Fibroblast of mammary gland (primary cell): ENCODE data around the gene SERHL2.
"Not testable (repeated sequence)": the region's sequence is repeated elsewhere in the genome, so short reads cannot be mapped to it uniquely, and the experiment has no call there.

ENCODE experiments used
- DNase-seq: peaks from one replicate; pipeline ENCODE4 v3.0.0-alpha.2; 2010; ENCODE audit warnings: low read depth
- H3K4me3 ChIP-seq: 2 replicates; pipeline ENCODE4 v1.5.1; 2011; ENCODE audit warnings: low read depth, mild to moderate bottlenecking, low read length, moderate library complexity; ENCODE audit not compliant: control insufficient read depth
- CTCF ChIP-seq: conservative IDR thresholded peaks from 2 replicates; pipeline ENCODE4 v1.5.1; 2011; ENCODE audit warnings: low read depth, low read length, inconsistent platforms; ENCODE audit not compliant: control insufficient read depth, insufficient read depth

SERHL2 gene

GRCh38 chr22:42533638-42533977 lies 20.1 kb upstream of the SERHL2 start:
- no peak for DNase-seq
- no peak for TF ChIP-seq CTCF
- no peak overlapping the region for H3K4me3 ChIP-seq

GRCh38 chr22:42535082-42535731 lies 18.5 kb upstream of the SERHL2 start:
- not testable (repeated sequence) for H3K4me3 ChIP-seq

GRCh38 chr22:42536166-42536565 lies 17.6 kb upstream of the SERHL2 start:
- no peak overlapping the region for H3K4me3 ChIP-seq
- no peak for DNase-seq
- TF ChIP-seq CTCF: no peak

More at GRCh38 chr22:42535082-42535731, 18.5 kb upstream of the SERHL2 start:
- DNase-seq: not testable (repeated sequence)

- DNase-seq: not testable (repeated sequence)
These were observed 17.1 kb upstream of the SERHL2 start for GRCh38 chr22:42536634-42537033.

GRCh38 chr22:42537199-42537831 lies 16.4 kb upstream of the SERHL2 start:
- not testable (repeated sequence) for H3K4me3 ChIP-seq
- DNase-seq: peak; percentile 27

More at GRCh38 chr22:42536634-42537033, 17.1 kb upstream of the SERHL2 start:
- not testable (repeated sequence) for H3K4me3 ChIP-seq

GRCh38 chr22:42539236-42539771 lies 14.5 kb upstream of the SERHL2 start:
- not testable (repeated sequence) for H3K4me3 ChIP-seq
- peak; percentile 82 for DNase-seq

GRCh38 chr22:42544686-42545085 lies 9.1 kb upstream of the SERHL2 start:
- no peak for TF ChIP-seq CTCF
- H3K4me3 ChIP-seq: no peak overlapping the region
- DNase-seq: peak; percentile 30

- TF ChIP-seq CTCF: no peak
- no peak overlapping the region for H3K4me3 ChIP-seq
- no peak for DNase-seq
These were observed 6.2 kb upstream of the SERHL2 start for GRCh38 chr22:42547562-42547961.

GRCh38 chr22:42548126-42548525 lies 5.6 kb upstream of the SERHL2 start:
- not testable (repeated sequence) for DNase-seq, H3K4me3 ChIP-seq
